GM23338 (cell line): ENCODE results near the gene GLRX2. TPM values are rescaled to one million over a fixed set of nuclear protein-coding genes. Genes with fewer than 3 reads are reported as not detected.
A peak's percentile ranks its signal among the peaks of the same experiment; 100 is the strongest.

Source experiments
- ATAC-seq: fragments of 200-7000 bp; cut with Tn5 transposase; 3 replicates; pipeline ENCODE4 v1.9.1; 2020
- DNase-seq: peaks from one replicate; pipeline ENCODE4 v3.0.0-alpha.2; 2015; ENCODE audit warnings: low spot score
- H2AFZ ChIP-seq: fragments of 200-600 bp; sonication (generic); 2 replicates; pipeline ENCODE4 v1.8.0; 2016; ENCODE audit warnings: antibody characterized with exemption, mild to moderate bottlenecking, moderate library complexity
- H3F3A ChIP-seq: fragments of 200-600 bp; sonication (generic); replicated peaks from 2 replicates; pipeline ENCODE4 v1.8.0; 2017; ENCODE audit warnings: antibody characterized with exemption, mixed run types, low read depth
- H3K27ac ChIP-seq: fragments of 200-600 bp; sonication (generic); 2 replicates; pipeline ENCODE4 v1.6.1; 2016; ENCODE audit warnings: low read depth
- H3K27me3 ChIP-seq: fragments of 200-600 bp; sonication (generic); 2 replicates; pipeline ENCODE4 v1.8.0; 2016; ENCODE audit warnings: mild to moderate bottlenecking, mixed run types, moderate library complexity; ENCODE audit not compliant: insufficient read depth
- H3K36me3 ChIP-seq: fragments of 200-600 bp; sonication (generic); 2 replicates; pipeline ENCODE4 v1.8.0; 2016; ENCODE audit warnings: mild to moderate bottlenecking; ENCODE audit not compliant: insufficient read depth
- H3K4me1 ChIP-seq: fragments of 200-600 bp; sonication (generic); 2 replicates; pipeline ENCODE4 v1.8.0; 2016; ENCODE audit warnings: mild to moderate bottlenecking, moderate library complexity; ENCODE audit not compliant: insufficient read depth
- H3K4me2 ChIP-seq: fragments of 200-600 bp; sonication (generic); 2 replicates; pipeline ENCODE4 v1.7.1; 2017; ENCODE audit warnings: mixed run types
- H3K4me3 ChIP-seq: fragments of 200-600 bp; sonication (generic); 2 replicates; pipeline ENCODE4 v1.6.1; 2016; ENCODE audit warnings: mixed run types
- H3K79me2 ChIP-seq: fragments of 200-600 bp; sonication (generic); replicated peaks from 2 replicates; pipeline ENCODE4 v1.8.0; 2017; ENCODE audit warnings: mild to moderate bottlenecking; ENCODE audit not compliant: insufficient read depth
- H3K9me2 ChIP-seq: fragments of 200-600 bp; sonication (generic); 2 replicates; pipeline ENCODE4 v1.8.0; 2017; ENCODE audit not compliant: insufficient read depth
- H4K20me1 ChIP-seq: fragments of 200-600 bp; sonication (generic); replicated peaks from 2 replicates; pipeline ENCODE4 v1.8.0; 2017; ENCODE audit warnings: mild to moderate bottlenecking; ENCODE audit not compliant: insufficient read depth
- H3K27ac Mint-ChIP-seq: 2 replicates; pipeline ENCODE4 v1.8.0; 2020; ENCODE audit warnings: inconsistent platforms, mild to moderate bottlenecking, moderate library complexity, mixed read lengths
- H3K27me3 Mint-ChIP-seq: 3 replicates; pipeline ENCODE4 v1.8.0; 2022; ENCODE audit warnings: low read depth, mild to moderate bottlenecking, moderate library complexity, mixed read lengths, inconsistent platforms; ENCODE audit not compliant: insufficient read depth, poor library complexity
- H3K36me3 Mint-ChIP-seq: 3 replicates; pipeline ENCODE4 v1.8.0; 2021; ENCODE audit warnings: low read depth, mild to moderate bottlenecking, inconsistent platforms, moderate library complexity, mixed read lengths
- H3K4me1 Mint-ChIP-seq: 3 replicates; pipeline ENCODE4 v1.8.0; 2020; ENCODE audit warnings: mild to moderate bottlenecking, inconsistent platforms, mixed read lengths
- H3K4me3 Mint-ChIP-seq: 3 replicates; pipeline ENCODE4 v1.8.0; 2021; ENCODE audit warnings: moderate library complexity, mild to moderate bottlenecking, inconsistent platforms, mixed read lengths
- H3K9me3 Mint-ChIP-seq: 3 replicates; pipeline ENCODE4 v1.8.0; 2020; ENCODE audit warnings: moderate library complexity, mild to moderate bottlenecking, inconsistent platforms, mixed read lengths
- CREB1 ChIP-seq: fragments of 250-450 bp; sonication (Bioruptor Pico); IDR thresholded peaks from 2 replicates; pipeline ENCODE4 v1.5.0; 2020; ENCODE audit warnings: low read depth, mild to moderate bottlenecking, moderate library complexity
- ETS1 ChIP-seq: IDR thresholded peaks from 2 replicates; pipeline ENCODE4 v1.6.1; 2016; ENCODE audit warnings: antibody characterized with exemption
- EZH2 ChIP-seq: fragments of 200-600 bp; sonication (generic); IDR thresholded peaks from one replicate; pipeline ENCODE4 v1.8.0; 2017; ENCODE audit warnings: antibody characterized with exemption, mild to moderate bottlenecking, low read depth; ENCODE audit not compliant: unreplicated experiment
- JUNB ChIP-seq: IDR thresholded peaks from one replicate; pipeline ENCODE4 v1.6.1; 2016; ENCODE audit warnings: antibody characterized with exemption; ENCODE audit not compliant: unreplicated experiment
- NANOG ChIP-seq: IDR thresholded peaks from 2 replicates; pipeline ENCODE4 v1.6.1; 2016; ENCODE audit warnings: antibody characterized with exemption, borderline replicate concordance
- POLR2AphosphoS5 ChIP-seq: IDR thresholded peaks from 2 replicates; pipeline ENCODE4 v1.6.1; 2016; ENCODE audit warnings: antibody characterized with exemption, low read depth
- REST ChIP-seq: IDR thresholded peaks from one replicate; pipeline ENCODE4 v1.6.1; 2018; ENCODE audit warnings: antibody characterized with exemption; ENCODE audit not compliant: unreplicated experiment
- ZNF114 ChIP-seq: fragments of 250-450 bp; sonication (Bioruptor Pico); IDR thresholded peaks from 2 replicates; pipeline ENCODE4 v1.5.0; 2020; ENCODE audit warnings: mild to moderate bottlenecking, moderate library complexity
- ZNF462 ChIP-seq: fragments of 250-450 bp; sonication (Bioruptor Pico); IDR thresholded peaks from 2 replicates; pipeline ENCODE4 v1.5.0; 2020; ENCODE audit warnings: mild to moderate bottlenecking, moderate library complexity
- polyA plus RNA-seq: library from polyadenylated mRNA; unstranded; fragments of >200 nt; fragmentation: Nextera tagmentation; extraction: Ambion mirVana; gene quantifications from 2 replicates; pipeline ENCODE4 v1.2.1, GENCODE V29; 2016
- total RNA-seq: library from RNA; depleted of rRNA; stranded (reverse); fragments of >200 nt; shearing (Covaris generic); gene quantifications from 2 replicates; pipeline ENCODE4 v1.2.3, GENCODE V29; 2014

The GLRX2 gene
- total and polyA plus RNA-seq, 2 experiments from 2014 or later, result 7.7 to 28.3 TPM

GRCh38 chr1:193142409-193142808 lies 37.2 kb upstream of the GLRX2 start:
- no peaks in the 10 kb centered on the region for H3K27me3 ChIP-seq
- H3K9me3 Mint-ChIP-seq, result no peaks in the 10 kb centered on the region
- H2AFZ ChIP-seq, result no peak overlapping the region
- no peak for TF ChIP-seq ZNF114 (CRISPR knock-in tag)
- no peak for TF ChIP-seq EZH2
- TF ChIP-seq ETS1, result no peak
- TF ChIP-seq POLR2AphosphoS5, result no peak
- peaks cover 55% of the 10 kb centered on the region for H3K36me3 Mint-ChIP-seq
- H3K27ac ChIP-seq, result no peak overlapping the region
- peaks cover 3% of the 10 kb centered on the region for H4K20me1 ChIP-seq
- H3K27me3 Mint-ChIP-seq, result no peaks in the 10 kb centered on the region
- H3K9me2 ChIP-seq, result no peaks in the 10 kb centered on the region
- ATAC-seq, result no peak
- peaks cover 28% of the 10 kb centered on the region; the same call in 1 of the 2 replicates for H3K79me2 ChIP-seq
- no peak overlapping the region for H3K4me3 ChIP-seq
- H3K27ac Mint-ChIP-seq, result peak overlapping the region; percentile 57; the same call in 1 of the 2 replicates
- H3K4me2 ChIP-seq, result no peak overlapping the region
- H3K4me1 Mint-ChIP-seq, result peaks cover 20% of the 10 kb centered on the region; the same call in 2 of the 3 replicates
- H3K4me1 ChIP-seq, result peaks cover 4% of the 10 kb centered on the region
- no peaks in the 10 kb centered on the region for H3F3A ChIP-seq
- no peak for DNase-seq
- peaks cover 14% of the 10 kb centered on the region; the same call in 1 of the 2 replicates for H3K36me3 ChIP-seq
- no peak overlapping the region for H3K4me3 Mint-ChIP-seq

GRCh38 chr1:193141804-193142203 lies 36.6 kb upstream of the GLRX2 start:
- ATAC-seq, result no peak
- no peak for DNase-seq
- peaks cover 4% of the 10 kb centered on the region for H3K4me1 ChIP-seq
- Mint-ChIP-seq H3K4me3 (no peak overlapping the region), H3K27me3 (no peaks in the 10 kb centered on the region), H3K4me1 (peaks cover 20% of the 10 kb centered on the region; the same call in 2 of the 3 replicates), H3K9me3 (no peaks in the 10 kb centered on the region), H3K36me3 (peaks cover 54% of the 10 kb centered on the region), H3K27ac (peak overlapping the region; percentile 26)
- H3K9me2 ChIP-seq, result no peaks in the 10 kb centered on the region
- no peaks in the 10 kb centered on the region for H3F3A ChIP-seq
- peaks cover 33% of the 10 kb centered on the region for H3K79me2 ChIP-seq
- no peak overlapping the region for H3K4me3 ChIP-seq
- no peak overlapping the region for H3K4me2 ChIP-seq
- H3K27ac ChIP-seq, result no peak overlapping the region
- peaks cover 17% of the 10 kb centered on the region; the same call in 1 of the 2 replicates for H3K36me3 ChIP-seq
- H3K27me3 ChIP-seq, result no peaks in the 10 kb centered on the region
- H4K20me1 ChIP-seq, result peaks cover 7% of the 10 kb centered on the region
- no peak overlapping the region for H2AFZ ChIP-seq
- TF ChIP-seq JUNB (no peak), NANOG (no peak), CREB1 (no peak), REST (no peak), ETS1 (no peak), ZNF114 (CRISPR knock-in tag) (no peak), ZNF462 (CRISPR knock-in tag) (no peak), POLR2AphosphoS5 (no peak), EZH2 (no peak)
